Skeletal muscle tissue (tissue), 4 donors: ENCODE measurements around the gene FCAR. TPM values are rescaled to one million over a fixed set of nuclear protein-coding genes. Genes with fewer than 3 reads are reported as not detected.
"Not testable (repeated sequence)": the region's sequence is repeated elsewhere in the genome, so short reads cannot be mapped to it uniquely, and the experiment has no call there.

ENCODE experiments used
- H3K27ac ChIP-seq: one replicate; pipeline ENCODE4 v1.7.0; 2013; ENCODE audit warnings: mild to moderate bottlenecking, low read depth, low read length, inconsistent platforms
- H3K27me3 ChIP-seq, 3 donors: one replicate each; pipeline ENCODE4 v1.7.0; 2013; ENCODE audit warnings: low read length in 3 of 3; ENCODE audit not compliant: control insufficient read depth in 3 of 3, insufficient read depth in 3 of 3
- H3K36me3 ChIP-seq, 3 donors: one replicate each; pipeline ENCODE4 v1.7.0; 2013; ENCODE audit warnings: low read length in 3 of 3; ENCODE audit not compliant: control insufficient read depth in 3 of 3, insufficient read depth in 3 of 3
- H3K4me1 ChIP-seq, 3 donors: one replicate each; pipeline ENCODE4 v1.7.0; 2013; ENCODE audit warnings: low read length in 3 of 3, mild to moderate bottlenecking in 3 of 3; ENCODE audit not compliant: control insufficient read depth in 3 of 3, insufficient read depth in 3 of 3
- H3K4me3 ChIP-seq, 3 donors: one replicate each; pipeline ENCODE4 v1.7.0; 2013; ENCODE audit warnings: low read length in 3 of 3
- H3K9ac ChIP-seq, 3 donors: one replicate each; pipeline ENCODE4 v1.7.0; 2013; ENCODE audit warnings: low read length in 3 of 3, mild to moderate bottlenecking in 3 of 3, moderate library complexity in 2 of 3, low read depth in 1 of 3
- H3K9me3 ChIP-seq, 3 donors: one replicate each; pipeline ENCODE4 v1.7.0; 2013; ENCODE audit warnings: low read length in 3 of 3; ENCODE audit not compliant: control insufficient read depth in 3 of 3
- total RNA-seq: library from RNA; depleted of rRNA; stranded (reverse); fragments of >200 nt; gene quantifications from one replicate; pipeline ENCODE4 v1.2.3, GENCODE V29; 2014
- donor health status: Osteomylitis.

The FCAR gene
- total RNA-seq, 1 donor from 2014 or later: 1.0 TPM

- Histone ChIP-seq H3K9me3 (no peaks in the 10 kb centered on the region), H3K4me3 (no peak overlapping the region), H3K4me1 (no peaks in the 10 kb centered on the region), H3K9ac (no peak overlapping the region), H3K27ac (no peak overlapping the region), H3K36me3 (no peaks in the 10 kb centered on the region), H3K27me3 (peaks cover 0 to 6% (median 0%) of the 10 kb centered on the region in 3 donors)
These were observed 15.5 kb downstream of the FCAR start for GRCh38 chr19:54889566-54889965.

GRCh38 chr19:54893406-54893805 lies 19.4 kb downstream of the FCAR start:
- Histone ChIP-seq H3K9ac (no peak overlapping the region), H3K36me3 (no peaks in the 10 kb centered on the region), H3K4me1 (no peaks in the 10 kb centered on the region), H3K27ac (no peak overlapping the region), H3K27me3 (peaks cover 0 to 3% (median 0%) of the 10 kb centered on the region in 3 donors), H3K9me3 (no peaks in the 10 kb centered on the region), H3K4me3 (no peak overlapping the region)

GRCh38 chr19:54894106-54894505 lies 20.1 kb downstream of the FCAR start:
- H3K27me3 ChIP-seq, H3K9me3 ChIP-seq, H3K27ac ChIP-seq: not testable (repeated sequence)

GRCh38 chr19:54896036-54896435 lies 22.0 kb downstream of the FCAR start:
- H3K4me3 ChIP-seq: no peak overlapping the region
- no peaks in the 10 kb centered on the region for H3K9me3 ChIP-seq
- H3K4me1 ChIP-seq: no peaks in the 10 kb centered on the region
- H3K27ac ChIP-seq: no peak overlapping the region
- H3K36me3 ChIP-seq: no peaks in the 10 kb centered on the region
- H3K27me3 ChIP-seq: no peaks in the 10 kb centered on the region
- H3K9ac ChIP-seq: no peak overlapping the region

More at GRCh38 chr19:54894106-54894505, 20.1 kb downstream of the FCAR start:
- H3K4me1 ChIP-seq, H3K4me3 ChIP-seq, H3K36me3 ChIP-seq, H3K9ac ChIP-seq: not testable (repeated sequence)

- not testable (repeated sequence) for H3K27ac ChIP-seq, H3K36me3 ChIP-seq, H3K27me3 ChIP-seq, H3K9me3 ChIP-seq, H3K9ac ChIP-seq, H3K4me3 ChIP-seq, H3K4me1 ChIP-seq
These were observed 24.6 kb downstream of the FCAR start for GRCh38 chr19:54898685-54899084.

- H3K27me3 ChIP-seq, H3K36me3 ChIP-seq, H3K27ac ChIP-seq, H3K4me1 ChIP-seq, H3K4me3 ChIP-seq, H3K9me3 ChIP-seq, H3K9ac ChIP-seq: not testable (repeated sequence)
These were observed 25.6 kb downstream of the FCAR start for GRCh38 chr19:54899646-54900045.

GRCh38 chr19:54901153-54901552 lies 27.1 kb downstream of the FCAR start:
- not testable (repeated sequence) for H3K9me3 ChIP-seq, H3K4me3 ChIP-seq, H3K9ac ChIP-seq, H3K36me3 ChIP-seq, H3K27me3 ChIP-seq, H3K4me1 ChIP-seq, H3K27ac ChIP-seq

- H3K36me3 ChIP-seq: no peaks in the 10 kb centered on the region
- no peak overlapping the region for H3K27ac ChIP-seq
- H3K4me1 ChIP-seq: no peaks in the 10 kb centered on the region
- H3K9ac ChIP-seq: no peak overlapping the region
- H3K9me3 ChIP-seq: no peaks in the 10 kb centered on the region
- peaks cover 0 to 5% (median 3%) of the 10 kb centered on the region in 3 donors for H3K27me3 ChIP-seq
- H3K4me3 ChIP-seq: no peak overlapping the region
These were observed 28.0 kb downstream of the FCAR start for GRCh38 chr19:54902061-54902460.

- Histone ChIP-seq H3K9ac (no peak overlapping the region), H3K36me3 (no peaks in the 10 kb centered on the region), H3K27ac (no peak overlapping the region), H3K27me3 (peaks cover 0 to 5% (median 3%) of the 10 kb centered on the region in 3 donors), H3K4me1 (no peaks in the 10 kb centered on the region), H3K9me3 (no peaks in the 10 kb centered on the region), H3K4me3 (no peak overlapping the region)
These were observed 29.3 kb downstream of the FCAR start for GRCh38 chr19:54903303-54903702.

GRCh38 chr19:54904261-54904660 lies 30.2 kb downstream of the FCAR start:
- not testable (repeated sequence) for H3K9me3 ChIP-seq

GRCh38 chr19:54905421-54905802 lies 31.4 kb downstream of the FCAR start:
- Histone ChIP-seq H3K4me3 (no peak overlapping the region), H3K27ac (no peak overlapping the region), H3K4me1 (no peaks in the 10 kb centered on the region), H3K27me3 (peaks cover 0 to 5% (median 3%) of the 10 kb centered on the region in 3 donors), H3K36me3 (no peaks in the 10 kb centered on the region), H3K9me3 (no peaks in the 10 kb centered on the region), H3K9ac (no peak overlapping the region)

More at GRCh38 chr19:54904261-54904660, 30.2 kb downstream of the FCAR start:
- H3K4me3 ChIP-seq, H3K27me3 ChIP-seq, H3K27ac ChIP-seq, H3K36me3 ChIP-seq, H3K4me1 ChIP-seq, H3K9ac ChIP-seq: not testable (repeated sequence)
